22Rv1 (cell line): ENCODE measurements around the gene SAMD4A.

Source experiments
- H3K27ac ChIP-seq: fragments of 450-650 bp; 2 replicates; pipeline ENCODE4 v1.5.1; 2017
- ZFX ChIP-seq: fragments of 450-650 bp; IDR thresholded peaks from 2 replicates; pipeline ENCODE4 v1.6.1; 2017; ENCODE audit warnings: antibody characterized with exemption, borderline replicate concordance
- TF ChIP-seq, protein P1 (sequence below): fragments of 450-650 bp; IDR thresholded peaks from 2 replicates; pipeline ENCODE4 v1.5.1; 2017; ENCODE audit warnings: mild to moderate bottlenecking

Gene SAMD4A

DNA sequence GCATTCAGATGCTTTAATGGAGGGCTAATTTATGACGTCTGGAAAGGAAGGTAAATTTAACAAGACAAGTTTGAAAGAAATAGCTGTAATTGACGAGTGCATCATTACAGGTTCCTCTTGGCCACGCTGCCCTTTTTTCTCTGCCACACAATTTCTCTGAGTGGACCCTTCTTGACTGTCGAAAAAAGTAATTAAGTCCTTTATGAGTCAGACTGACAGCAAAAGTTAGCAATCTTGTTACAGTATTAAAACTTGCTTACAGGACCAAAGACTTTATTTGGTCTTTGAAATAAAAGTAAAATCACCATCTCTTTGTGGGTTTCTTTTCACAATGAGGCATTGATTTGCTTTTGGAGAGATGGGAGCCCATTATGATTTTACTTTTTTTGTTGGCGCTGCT lies 42.6 kb downstream of the SAMD4A start:
- TF ChIP-seq ZFX = no peak
- TF ChIP-seq, protein P1, sequence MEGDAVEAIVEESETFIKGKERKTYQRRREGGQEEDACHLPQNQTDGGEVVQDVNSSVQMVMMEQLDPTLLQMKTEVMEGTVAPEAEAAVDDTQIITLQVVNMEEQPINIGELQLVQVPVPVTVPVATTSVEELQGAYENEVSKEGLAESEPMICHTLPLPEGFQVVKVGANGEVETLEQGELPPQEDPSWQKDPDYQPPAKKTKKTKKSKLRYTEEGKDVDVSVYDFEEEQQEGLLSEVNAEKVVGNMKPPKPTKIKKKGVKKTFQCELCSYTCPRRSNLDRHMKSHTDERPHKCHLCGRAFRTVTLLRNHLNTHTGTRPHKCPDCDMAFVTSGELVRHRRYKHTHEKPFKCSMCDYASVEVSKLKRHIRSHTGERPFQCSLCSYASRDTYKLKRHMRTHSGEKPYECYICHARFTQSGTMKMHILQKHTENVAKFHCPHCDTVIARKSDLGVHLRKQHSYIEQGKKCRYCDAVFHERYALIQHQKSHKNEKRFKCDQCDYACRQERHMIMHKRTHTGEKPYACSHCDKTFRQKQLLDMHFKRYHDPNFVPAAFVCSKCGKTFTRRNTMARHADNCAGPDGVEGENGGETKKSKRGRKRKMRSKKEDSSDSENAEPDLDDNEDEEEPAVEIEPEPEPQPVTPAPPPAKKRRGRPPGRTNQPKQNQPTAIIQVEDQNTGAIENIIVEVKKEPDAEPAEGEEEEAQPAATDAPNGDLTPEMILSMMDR = no peak
- no peak overlapping the region for H3K27ac ChIP-seq

DNA sequence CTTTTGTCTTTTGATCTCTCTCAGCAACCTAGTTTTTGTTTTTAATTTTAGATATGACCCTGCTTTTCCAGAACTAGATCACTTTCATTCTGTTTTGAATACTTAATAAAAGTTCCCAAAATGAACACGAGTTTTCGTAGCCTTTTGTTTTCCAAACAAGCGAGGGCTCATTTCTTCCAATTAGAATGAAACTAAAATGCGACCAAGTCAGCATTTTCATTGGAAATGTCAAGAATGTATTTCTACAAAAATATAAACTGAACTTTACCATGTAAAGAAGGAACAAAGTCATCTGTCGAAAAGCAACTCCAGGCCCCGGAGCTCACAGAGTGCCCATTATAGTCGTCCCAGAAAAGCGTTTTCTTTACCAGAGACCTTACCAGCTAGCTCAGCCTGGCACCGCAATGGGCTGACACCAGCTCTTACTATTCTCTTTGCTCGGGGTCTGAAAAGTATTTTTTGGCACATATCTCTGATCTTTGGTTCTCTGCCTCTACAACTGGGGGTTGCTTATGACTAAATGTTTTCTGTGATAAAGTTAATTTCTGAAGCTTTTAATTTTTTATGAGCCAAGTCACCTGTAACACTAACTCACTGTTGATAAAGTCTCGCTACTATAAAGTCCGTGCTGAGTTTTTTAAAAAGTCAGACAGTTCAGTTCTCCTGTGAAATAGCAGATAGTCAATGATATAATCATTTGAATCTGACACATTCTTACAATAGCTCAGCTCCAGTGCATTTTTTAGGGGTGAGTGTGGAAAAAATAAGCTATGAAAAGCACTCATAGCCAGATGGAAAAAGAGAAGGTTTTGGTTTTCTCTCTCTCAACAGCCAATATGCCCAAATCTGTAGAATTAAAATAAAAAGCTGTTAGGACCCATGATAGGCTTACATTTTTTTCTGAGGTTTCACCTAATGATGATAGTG lies 43.4 kb downstream of the SAMD4A start:
- no peak overlapping the region for H3K27ac ChIP-seq
- TF ChIP-seq, protein P1 = no peak
- no peak for TF ChIP-seq ZFX

DNA sequence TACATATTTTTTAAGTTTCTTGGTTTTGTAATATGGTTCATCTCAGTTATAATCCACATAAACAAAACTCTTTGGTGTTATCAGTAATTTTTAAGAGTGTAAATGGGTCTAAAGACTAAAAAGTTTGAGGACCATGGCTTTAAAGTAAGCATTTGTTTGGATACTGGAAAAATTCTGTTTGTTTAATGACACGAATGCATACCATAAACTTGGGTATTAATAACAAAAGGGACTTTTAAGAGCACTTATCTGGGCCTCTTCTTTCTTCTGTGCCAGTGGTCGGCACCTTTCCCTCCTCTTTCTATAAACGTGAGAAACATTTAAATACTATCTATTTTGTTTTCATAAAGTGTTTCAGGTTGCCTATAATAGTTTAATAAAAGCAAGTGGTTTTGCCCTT lies 47.4 kb downstream of the SAMD4A start:
- TF ChIP-seq ZFX = no peak
- TF ChIP-seq, protein P1 = no peak

DNA sequence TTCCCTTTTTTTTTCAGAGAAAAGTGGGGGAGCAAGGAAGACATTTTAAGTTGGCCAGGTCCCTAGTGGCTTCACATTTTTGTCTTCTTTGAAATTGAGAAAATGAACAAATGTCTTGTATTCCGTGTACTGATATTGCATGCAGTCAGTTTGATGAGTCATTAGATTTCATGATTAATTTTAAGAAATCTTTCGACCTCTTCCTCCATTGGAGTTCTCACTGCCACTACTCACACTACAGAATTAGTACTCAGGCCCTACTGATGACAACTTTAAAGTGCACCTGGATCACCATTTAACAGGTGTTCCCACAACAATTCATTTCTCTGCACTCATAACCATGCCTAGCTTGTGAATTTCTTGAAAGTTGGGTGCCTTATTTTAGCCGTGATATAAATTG lies 50.5 kb downstream of the SAMD4A start:
- TF ChIP-seq, protein P1 = no peak
- no peak for TF ChIP-seq ZFX
- H3K27ac ChIP-seq = no peak overlapping the region

More for the DNA sequence above, 47.4 kb downstream of the SAMD4A start:
- H3K27ac ChIP-seq = no peak overlapping the region

DNA sequence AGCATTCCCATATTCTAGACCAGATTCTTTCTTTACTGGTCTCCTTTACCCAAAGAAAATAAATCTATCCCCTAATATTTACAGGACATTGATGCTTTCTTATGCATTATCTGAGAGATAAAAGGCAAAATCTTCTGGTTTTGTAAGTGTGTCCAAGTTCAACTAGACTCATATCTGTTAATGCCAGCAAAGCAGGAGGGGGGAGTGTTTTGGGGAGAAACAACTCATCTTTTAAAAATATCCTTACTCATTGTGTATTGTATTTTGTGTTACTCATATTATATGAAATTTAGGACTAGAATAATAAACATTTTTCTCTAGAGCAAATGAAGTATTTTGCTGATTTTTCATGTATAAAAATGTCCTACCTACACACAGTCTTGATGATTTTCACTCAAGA lies 54.8 kb downstream of the SAMD4A start:
- no peak for TF ChIP-seq ZFX
- TF ChIP-seq, protein P1 = no peak
- H3K27ac ChIP-seq = no peak overlapping the region

DNA sequence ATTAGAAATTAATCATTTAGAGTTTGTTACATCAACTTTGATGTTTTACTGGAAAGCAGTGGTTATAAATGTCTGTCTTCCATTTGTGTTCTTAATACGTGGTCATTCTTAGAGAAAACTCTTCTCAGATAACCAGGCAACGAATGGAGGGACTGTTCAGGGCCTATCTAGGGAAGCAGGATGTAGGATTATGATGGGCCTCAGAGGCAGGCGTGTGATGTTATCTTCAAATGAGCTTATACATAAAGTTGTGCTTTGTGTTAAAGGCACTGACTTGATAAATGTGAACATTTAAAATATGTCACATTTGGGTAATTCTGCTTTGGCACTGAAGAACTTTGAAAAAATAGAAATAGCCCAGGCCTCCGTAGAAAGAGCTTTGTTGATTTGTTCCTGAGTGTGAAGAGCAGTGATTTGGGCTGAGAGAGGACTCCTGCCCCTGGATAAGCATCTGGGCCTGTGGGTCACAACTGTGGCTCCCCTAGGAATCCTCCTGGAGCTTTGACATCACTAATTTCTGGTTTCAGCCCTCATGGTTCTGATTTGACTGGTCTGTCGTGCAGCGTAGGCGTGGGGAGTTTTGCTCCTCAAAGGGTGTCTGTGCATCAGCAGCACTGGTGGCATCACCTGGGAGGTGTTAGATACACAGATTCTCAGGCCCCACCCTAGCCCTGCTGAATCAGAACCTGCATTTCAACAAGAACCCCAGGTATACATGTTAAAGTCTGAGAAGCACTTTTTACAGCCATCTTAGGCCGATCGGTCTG lies 55.4 kb downstream of the SAMD4A start:
- no peak for TF ChIP-seq ZFX
- TF ChIP-seq, protein P1 = no peak
- no peak overlapping the region for H3K27ac ChIP-seq
